NCI-H1417 (cell line): ENCODE results near the gene RBMS1.

Source experiments
- DNase-seq, 3 experiments: peaks; one replicate each; lab custom pipeline; 2025; lab: John Stamatoyannopoulos, UW

The RBMS1 gene

DNA sequence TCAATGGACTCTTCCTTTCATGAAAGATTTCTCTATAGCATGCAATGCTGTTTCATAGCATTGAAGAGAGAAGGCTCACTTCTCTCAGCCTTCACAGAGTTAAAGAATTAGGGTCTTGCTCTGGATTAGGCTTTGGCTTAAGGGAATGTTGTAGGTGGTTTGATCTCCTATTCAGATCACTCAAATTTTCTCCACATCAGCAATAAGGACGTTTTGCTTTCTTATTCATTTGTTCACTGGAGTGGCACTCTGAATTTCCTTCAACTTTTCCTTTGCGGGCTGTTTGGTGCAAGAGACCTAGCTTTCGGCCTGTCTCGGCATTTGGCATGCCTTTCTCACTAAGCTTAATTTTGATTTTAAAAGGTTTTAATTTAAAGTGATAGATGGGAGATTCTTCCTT lies 131.6 kb downstream of the RBMS1 start:
- no peak for DNase-seq

DNA sequence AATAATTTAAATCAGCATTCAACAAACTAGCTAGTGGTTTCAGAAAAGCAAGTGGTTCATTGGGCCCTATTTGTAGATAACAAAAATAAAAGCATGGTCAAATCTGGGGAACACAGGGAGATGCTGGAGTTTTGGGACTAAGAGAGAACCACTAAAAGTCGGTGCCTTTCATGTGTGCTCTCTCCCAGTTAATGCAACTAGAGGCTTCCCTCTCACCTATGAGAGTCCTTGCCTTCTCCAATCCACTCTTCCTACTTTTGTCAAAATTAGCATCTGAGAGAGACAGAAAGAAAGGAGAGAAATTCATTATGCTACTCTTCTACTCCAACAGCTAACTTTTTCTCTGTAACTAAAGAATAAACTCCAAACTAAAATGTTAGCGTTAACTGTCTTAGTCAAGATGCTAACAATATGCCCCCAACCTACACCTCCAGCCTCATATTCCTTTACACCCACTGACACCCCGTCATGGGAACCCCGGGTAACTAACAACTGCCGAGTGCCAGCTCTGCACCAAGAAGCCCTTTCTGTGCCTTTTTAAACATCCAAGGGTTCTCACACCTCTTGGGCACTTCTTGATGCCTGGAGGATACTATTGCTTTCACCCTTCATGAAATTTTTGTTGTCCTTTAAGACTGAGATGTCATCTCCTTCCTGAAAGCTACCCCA lies 133.4 kb downstream of the RBMS1 start:
- DNase-seq = no peak

DNA sequence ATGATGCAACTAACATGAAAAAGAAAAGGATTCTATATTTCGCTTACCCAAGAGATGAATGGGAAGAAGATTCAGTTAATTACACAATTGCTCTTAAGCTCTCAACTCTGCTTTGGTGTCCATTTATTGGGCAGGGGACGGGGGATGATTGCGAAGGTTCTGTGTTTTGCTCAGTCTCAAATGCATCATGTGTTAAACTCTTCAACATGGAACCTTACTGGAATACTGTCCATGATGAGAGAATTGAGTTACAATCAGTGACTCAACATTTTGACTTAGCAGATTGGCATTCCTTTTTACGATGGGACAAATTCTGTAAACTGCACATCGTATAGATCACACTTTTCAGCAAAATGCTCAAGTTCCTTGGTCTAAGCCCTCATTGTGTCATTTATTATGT lies 135.6 kb downstream of the RBMS1 start:
- no peak for DNase-seq

DNA sequence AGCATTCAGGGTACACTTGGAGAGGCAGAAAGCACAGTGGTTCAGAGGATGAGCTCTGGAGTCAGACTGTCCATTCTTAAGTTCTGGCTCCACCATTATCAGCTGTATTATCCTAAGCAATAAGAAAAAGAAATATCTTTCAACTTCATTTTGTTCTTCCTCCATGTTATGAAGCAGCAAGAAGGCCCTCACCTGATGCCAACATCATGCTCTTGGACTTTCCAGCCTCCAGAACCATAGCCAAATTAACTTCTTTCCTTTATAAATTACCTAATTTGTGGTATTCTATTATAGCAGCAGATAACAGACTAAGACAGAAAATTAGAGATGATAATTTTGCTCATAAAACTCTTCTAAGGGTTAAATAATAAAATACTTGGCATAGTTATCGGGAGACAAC lies 137.1 kb downstream of the RBMS1 start:
- DNase-seq = no peak

DNA sequence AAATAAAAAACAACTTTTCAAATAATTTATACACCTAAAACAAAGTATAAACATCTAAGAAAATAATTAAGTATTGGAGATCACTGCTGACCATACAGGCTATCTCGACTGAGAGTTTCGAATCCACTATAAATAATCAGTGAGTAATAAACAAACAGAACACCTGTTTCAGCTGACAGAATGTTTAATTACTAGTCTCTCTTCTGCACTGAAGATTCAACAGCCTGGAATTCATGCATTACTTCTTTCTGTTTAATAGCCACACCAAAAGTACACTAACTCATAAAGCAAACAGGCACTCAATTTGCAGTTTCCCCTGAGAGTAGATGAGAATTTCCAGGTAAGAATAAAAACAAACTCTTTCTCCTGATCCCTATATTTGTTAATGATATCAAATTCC lies 138.5 kb downstream of the RBMS1 start:
- DNase-seq = peak in 1 of 3 experiments; percentile 1

DNA sequence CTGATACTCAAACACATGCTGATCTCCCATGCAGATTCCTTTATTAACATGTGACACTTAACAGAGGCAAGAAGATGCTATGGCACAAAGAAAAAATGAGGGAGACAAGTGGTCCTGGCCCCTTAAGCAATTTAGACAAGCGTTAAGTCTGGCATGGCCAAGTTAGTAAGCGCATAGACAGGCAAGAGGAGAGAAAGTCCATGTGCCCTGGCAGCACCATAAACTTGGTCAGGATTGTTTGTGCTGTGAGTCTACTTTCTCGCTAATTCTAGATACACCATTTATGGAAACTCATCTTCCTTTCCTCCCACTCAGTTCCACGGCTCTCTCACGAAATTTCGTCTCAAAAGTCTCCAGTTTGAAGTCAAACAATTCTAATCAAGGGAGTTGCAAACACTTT lies 138.9 kb downstream of the RBMS1 start:
- DNase-seq = no peak

DNA sequence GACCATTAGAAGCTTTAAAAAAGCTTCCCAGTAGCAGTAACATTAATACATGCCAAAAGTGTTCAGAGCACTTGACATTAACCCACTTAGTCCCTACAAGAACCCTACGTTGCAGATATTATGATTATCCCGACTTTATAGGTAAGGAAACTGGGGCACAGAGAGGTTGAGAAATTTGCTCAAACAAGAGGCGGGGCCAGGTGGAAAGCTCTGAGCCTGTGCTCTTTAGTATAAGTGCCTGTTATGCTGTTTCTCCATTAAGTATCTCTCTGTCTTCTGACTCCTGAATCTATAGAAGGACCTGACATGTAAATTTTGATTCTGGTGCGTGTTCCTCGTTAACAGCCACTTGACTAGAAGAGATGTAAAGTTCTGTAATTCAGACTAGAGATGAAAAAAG lies 139.8 kb downstream of the RBMS1 start:
- no peak for DNase-seq

DNA sequence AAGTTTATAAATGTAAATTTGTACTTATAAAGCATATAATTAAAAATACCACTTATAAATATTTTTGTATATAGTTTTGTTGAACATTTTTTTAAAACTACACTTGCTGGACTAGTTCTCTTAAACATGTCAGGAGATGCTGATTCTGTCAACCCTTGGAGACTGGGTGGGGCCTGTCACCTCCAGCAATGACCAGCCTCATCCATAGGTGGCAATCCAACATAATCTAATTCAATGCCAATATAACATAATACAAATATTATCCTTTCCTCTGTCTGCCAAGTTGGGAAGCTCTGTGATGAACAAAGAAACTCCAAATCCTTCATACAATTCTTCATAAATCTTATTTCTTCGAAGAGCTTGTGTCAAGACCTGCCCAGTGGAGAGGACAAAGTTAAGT lies 140.4 kb downstream of the RBMS1 start:
- peak in 2 of 3 experiments; percentile 1 to 6 for DNase-seq

DNA sequence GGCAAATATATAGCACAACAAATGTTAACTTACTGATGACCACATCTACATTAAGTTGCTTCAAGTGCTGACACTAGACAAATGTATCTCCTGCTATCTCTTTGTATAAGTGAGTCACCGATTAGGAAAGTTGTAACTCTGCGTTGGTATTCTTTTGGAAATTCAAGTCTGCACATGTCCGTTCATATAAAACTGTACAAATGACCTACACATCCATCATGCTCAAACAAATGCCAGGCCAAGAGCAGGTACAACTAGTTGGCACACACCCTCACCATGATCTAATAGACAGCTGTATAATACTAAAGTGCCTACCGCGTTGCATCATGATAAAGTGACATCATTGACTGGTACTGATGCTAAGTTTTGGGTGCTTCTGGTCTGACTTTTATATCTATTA lies 141.1 kb downstream of the RBMS1 start:
- peak in 1 of 3 experiments; percentile 0 for DNase-seq

DNA sequence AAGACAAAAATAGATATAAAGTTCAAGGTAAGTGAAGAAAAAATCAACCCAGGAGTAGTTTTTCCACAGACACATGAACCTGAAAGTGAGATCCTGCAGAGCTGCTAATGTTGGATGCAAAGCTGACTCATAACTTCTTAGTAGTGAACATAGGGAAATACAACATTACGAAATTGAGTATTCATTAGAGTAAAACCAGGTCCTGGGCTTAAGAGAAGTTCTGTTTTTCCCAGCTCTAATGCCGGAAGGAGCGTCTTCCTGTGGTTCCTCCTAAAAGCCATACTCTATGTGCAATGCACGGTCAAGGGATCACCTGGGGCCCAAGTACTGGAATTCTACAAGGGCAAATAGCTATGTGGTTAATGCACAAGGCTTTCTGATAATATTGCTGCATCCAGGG lies 141.7 kb downstream of the RBMS1 start:
- DNase-seq = no peak

DNA sequence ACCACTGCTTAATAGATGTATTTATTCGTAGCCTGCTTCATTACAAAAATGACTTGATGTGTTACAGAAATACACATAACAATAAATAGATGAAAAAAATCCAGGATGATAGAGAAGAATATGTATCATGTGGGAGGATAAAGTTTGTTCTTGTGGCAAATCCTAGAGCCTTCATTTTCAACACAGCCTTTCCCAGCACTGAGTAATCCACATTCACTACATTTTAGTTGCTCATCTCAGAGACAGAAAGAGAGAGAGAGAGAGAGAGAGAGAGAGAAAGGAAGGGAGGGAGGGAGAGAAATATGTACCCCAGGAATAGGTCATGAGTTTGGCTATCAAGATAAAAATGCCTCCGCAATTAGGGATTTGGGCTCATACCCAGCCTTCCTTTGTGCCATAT lies 144.3 kb downstream of the RBMS1 start:
- DNase-seq = no peak

DNA sequence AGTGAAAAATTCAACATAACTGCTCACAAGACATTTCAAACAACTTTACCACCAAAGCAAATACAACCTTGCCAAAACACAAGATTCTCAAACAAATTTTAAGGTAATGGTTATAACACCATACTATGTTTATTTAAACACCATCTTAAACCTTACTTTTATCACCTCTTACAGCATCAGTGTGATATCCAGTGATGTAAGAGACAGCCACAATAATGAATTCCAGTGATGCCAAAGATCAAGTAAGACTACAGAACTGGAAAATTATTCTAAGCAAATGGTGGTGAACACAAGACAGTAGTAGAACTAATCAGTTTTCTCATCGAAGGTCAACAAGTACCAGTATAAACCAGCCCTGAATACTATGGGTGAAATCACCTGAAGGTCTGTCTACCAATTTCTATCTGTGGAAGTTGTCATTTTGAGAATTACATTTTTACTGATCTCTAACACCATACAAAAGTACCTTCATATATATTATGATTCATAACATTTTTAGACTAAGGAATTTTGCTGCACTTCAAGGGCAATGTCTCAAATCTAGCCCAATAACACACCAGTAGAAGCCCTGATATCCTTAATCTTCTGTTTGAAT lies 146.2 kb downstream of the RBMS1 start:
- DNase-seq = no peak

DNA sequence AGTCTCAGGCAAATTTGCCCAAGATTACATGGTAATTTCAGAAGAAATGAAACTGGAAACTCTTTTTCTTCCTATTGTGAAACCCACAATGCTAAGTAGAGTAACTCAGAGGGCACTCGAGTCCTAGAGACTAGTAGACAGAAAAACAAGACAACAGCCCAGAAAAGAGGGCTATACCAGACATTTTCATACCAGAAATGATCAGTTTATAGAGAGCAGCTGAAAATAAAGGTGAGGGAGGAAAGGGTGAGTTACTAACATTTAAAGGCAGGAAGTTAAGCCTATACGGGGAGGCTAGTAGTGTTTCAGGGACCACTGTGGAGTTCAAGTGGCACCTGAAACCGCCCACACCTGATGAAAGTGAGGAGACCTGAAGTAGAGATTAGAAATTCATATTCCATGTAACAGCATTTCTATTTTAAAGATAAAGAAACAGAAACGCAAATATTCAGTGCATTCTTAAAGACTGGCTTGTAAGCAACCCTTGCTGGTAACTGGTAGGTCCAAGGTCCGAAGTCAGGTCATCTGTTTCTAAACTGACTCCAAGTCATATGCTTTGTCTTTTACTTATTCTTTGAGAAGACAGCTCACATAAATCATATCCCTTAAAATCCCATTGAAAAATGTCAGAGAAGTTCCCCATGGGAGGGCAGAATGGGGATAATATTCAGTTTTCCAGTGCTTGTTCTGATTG lies 148.4 kb downstream of the RBMS1 start:
- DNase-seq = no peak

DNA sequence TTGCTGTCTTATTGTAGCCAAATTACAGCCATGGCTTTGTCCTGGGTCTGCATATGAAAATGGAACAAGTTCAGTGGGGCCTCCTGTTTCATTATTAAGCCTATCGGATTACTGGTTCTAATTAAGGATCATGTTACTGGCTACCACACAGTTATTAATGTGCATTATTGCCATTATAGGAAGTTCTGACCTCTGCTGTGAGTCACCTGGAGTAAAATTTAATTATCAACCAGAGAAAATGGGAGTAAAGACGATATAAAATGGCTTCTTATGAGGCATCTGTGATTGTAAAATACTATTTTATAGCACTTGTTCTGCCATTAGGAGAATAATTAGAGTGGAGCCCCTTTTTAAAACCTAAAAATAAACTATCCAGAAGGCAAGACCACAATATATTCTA lies 150.2 kb downstream of the RBMS1 start:
- DNase-seq = peak in 1 of 3 experiments; percentile 29

DNA sequence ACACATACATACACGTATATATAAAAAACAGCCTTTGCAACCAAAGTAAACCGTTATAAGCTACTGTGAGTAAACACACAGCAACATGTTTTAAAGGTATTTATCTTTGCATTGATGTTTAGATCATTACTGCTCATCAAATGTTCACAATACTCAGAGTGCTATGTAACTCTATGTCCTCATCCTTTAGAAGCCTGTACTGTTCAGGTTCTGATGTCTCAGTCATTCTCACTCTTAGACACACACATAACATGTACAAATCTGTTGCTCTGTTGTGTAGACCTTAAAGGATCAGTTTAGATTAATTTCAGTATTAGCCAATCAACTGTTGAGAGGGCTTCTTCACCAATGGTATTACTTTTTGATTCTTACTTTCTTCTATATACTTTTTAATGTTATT lies 153.9 kb downstream of the RBMS1 start:
- no peak for DNase-seq

DNA sequence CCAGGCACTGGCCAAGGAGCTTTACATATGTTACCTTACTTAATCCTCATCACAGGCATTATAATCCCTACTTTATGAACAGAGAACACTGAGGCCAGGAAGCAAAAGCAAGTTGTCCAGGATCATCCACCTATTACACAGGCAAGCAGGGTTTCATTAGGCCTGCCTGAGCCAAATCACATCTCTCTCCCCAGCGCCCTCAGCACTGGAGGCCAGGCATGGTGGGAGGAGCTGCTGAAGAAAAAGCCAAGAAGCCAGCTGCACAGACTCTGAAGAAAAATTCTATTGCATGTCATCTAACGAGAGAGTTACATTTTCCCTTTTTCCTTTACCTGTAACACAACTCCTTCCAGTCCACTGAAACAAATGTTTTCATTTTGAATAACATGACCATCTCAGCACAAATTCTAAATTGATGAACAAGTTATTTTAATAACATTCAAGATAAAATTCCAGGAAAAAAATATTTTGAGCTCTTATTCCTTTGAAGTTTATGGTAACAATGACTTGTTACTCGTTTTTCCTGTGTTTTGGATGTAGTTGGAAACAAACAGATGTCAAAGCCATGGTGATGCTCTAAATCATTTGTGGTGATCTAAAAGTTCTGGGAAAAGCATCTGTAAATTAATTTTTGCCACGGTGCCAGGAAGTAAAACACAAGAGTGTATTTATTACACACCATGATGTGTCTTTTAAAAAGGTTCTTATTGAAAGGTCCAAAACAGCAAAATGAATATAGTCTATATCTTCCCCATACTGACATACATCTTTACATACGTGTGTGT lies 154.5 kb downstream of the RBMS1 start:
- no peak for DNase-seq

DNA sequence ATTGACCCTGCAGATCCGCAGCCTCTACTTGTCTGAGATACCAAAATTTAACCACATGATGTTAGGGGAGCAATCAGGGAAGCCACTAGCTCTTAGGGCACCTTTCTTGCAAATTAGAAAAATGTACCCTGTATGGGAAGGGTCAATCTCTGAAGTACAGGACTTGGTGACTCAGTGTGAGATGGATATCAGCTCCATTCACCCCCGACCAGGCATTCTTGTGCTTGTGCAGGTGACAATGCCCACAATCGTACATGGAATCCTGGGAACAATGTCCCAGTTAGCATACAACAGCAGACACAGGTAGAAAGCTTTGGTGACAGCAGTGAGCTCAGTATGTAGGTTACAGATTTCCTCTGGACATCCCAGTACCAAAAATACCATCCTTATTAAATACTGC lies 155.9 kb downstream of the RBMS1 start:
- no peak for DNase-seq

DNA sequence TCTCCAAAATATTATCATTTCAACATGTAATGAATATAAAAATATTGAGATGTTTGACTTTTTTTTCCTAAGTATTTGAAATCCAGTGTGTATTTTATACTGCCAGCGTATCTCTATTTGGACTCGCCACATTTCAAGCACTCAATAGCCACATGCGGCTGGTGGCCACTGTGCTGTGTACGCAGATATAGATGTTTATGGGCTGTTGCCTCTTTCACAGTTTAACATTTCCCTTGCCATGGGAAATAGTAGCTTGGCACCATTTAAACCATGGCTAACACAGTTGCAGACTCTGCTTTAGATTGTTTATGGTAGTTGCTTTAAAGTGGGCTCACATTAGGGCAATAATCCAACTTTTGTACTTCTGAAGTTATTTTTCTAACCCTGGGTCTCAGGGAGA lies 157.0 kb downstream of the RBMS1 start:
- DNase-seq = no peak

DNA sequence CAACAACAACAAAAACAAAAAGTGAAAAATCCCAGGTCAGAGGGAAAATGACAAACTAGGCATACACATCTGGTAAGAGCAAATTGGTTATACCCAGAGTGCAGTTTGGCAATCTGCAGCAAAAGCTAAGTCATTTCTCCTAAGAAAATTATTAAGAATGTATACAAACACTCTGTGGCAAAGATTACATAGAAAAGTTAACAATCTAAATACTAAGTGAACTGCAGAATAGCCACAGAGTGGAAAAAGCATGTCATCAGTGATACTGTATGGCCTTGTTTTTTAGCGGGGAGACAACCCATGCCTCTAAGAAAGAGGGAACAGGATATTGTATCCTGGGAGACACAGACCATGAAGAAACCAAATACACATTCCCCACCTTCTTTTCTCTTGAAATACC lies 157.5 kb downstream of the RBMS1 start:
- DNase-seq = no peak

DNA sequence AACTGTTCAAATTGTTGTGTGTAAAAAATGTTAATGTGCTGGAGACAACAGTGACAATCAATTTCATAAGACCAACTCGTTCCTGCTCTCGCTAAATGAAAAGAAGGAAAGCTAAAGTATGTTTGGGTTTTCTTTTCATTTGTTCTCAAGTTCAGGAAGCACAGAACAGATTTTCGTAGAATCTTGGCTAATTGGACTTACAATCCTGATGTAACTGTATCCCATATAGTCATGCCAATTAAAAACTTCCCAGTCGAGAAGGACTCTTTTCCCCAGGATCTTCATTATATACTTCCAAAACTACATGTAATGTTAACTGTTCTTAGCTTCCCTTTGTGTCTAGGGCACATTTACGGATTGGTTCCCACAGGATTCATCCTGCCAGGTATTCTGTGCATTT lies 158.2 kb downstream of the RBMS1 start:
- no peak for DNase-seq

DNA sequence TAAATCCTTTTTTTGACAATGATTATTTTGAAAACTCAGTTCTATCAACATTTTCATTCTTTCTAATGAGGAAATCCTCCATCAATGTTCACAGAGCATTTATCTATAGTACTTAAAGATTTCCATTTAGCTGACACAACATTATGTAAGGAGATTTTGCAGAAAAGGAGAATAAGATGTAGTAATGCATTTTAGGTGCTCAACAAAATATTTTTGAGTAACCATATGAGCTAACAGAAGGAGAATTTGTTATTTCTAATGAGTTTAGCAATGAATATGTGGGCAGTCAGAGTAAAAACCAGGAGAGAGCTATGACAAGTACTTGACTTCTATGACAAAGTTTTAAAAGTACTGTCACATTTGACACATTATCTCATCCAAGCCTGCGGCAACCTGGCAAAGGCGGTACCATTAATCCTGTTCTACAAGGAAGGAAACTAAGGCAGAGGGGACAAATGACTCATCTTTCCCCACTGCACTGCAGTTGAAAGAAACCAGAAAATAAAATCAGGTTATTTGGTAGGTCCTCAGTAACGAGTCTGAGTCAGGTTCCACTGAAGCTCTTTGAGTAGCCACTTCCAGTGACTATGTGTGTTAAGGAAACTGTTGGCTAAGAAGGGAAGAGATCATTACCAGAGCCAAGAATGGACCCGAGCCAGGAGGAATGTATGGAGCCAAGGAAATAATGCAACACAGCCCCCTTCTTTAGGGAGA lies 159.4 kb downstream of the RBMS1 start:
- no peak for DNase-seq
